ENCODE results near the gene SPEF2.
A peak's percentile ranks its signal among the peaks of the same experiment; 100 is the strongest.

Gene SPEF2

GRCh38 chr5:35785601-35786085 lies 168.0 kb downstream of the SPEF2 start:
- peak; percentile 11 to 14 for DNase-seq

DNA sequence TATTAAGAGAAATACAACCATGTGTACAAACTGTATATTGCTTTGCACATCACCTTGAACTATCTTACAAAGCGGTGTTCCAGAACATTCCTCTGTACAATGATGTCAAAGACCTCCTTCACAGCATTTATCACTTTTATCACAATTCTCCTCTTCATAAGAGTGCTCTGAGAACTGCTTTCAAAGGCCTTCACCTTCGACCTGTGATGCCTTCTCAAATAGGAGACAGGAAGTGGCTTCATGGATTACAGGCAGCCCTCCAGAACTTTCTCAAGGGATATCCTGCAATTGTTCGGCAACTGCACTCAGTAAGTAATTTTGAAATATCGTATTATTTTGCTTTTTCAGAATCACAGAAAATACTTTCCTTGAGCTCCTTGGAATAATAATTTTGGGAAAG lies 171.1 kb downstream of the SPEF2 start:
- no peak for DNase-seq

- DNase-seq, result no peak
These were observed 172.2 kb downstream of the SPEF2 start for GRCh38 chr5:35789732-35790456.

DNA sequence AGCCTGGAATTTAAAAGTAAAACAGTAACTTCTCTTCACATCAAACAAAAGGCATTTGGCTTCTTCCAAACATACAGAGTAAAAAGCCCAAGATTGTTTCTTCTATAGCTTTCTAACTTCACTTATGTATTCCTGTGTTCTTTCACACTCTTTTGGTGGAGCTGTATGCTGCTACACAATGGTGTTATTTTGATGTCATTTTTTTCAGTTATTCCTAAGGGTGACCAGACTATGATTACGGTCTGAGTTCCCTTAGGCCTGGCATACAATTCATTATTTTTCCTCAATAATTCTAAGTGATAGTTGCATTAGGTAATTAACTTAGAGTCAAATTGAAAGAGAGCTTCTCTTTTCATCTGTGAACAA lies 172.8 kb downstream of the SPEF2 start:
- no peak for DNase-seq

DNA sequence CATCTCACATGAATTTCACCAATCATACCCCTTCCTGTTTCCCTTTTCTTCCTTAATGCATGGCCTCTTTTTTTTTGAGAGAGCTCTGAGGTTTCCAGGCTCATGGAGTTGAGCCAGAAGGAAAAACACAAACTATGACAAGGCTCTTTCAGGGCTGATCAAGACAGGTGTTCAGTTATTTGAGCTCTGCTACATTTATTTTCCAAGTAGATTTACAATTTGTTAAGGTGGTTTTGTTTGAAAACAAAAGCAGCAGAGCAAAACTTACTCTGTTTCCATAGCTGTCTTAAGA lies 176.6 kb downstream of the SPEF2 start:
- no peak for DNase-seq

DNA sequence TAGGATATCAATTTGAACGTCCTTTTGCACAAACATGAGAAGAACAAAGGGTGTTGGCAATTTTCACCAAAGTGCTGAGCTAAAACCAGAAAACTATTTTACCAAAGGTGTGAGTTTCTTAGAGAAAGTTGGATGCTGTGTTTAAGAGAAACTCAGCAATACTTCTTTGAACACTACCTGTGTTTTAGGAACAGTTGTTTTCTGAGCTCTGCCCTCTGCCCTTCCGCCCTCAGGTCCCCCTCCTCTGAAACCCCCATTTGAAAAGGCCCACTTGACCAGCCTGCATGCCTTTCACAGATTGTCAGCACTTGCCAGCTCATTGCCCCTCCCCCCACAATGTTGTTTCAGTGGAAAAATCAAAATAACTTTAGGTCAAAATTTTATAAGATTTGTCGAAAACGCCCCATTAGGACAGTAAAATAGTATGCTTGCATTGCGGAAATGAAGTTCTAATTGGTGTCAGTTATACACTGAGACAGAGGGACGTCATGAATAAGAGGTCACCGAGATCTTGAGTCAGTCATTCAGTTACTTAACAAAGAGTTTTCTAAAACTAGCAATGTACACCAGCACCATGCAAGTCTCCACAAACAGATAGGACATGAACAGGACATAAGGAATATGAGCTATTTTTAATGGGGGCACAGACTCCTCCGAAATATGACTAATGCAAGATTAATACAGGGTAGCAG lies 177.2 kb downstream of the SPEF2 start:
- no peak for DNase-seq

DNA sequence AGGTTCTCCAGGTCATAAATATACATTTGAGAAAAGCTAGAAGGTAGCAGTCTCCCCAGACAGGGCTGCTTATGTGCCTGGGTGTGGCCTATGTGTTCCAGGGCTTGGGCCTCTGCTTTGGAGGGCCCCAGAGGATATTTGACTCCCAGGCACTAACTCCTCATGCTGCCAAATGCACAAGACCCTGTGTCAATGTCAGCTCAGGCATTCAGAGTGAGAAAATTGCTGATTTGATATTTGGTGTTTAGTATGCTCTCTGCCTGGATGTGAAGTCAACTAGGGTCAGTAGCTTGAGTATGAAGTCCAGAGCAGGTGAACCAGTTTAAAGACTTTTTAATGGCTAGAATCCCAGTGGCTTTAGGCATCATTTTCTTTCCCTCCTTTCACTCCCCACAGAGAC lies 181.5 kb downstream of the SPEF2 start:
- DNase-seq, result no peak

- DNase-seq, result no peak
These were observed 182.1 kb downstream of the SPEF2 start for GRCh38 chr5:35799753-35800152.

GRCh38 chr5:35803191-35803651 lies 185.6 kb downstream of the SPEF2 start:
- peak; percentile 44 to 61 for DNase-seq

GRCh38 chr5:35804201-35804653 lies 186.6 kb downstream of the SPEF2 start:
- DNase-seq, result no peak

DNA sequence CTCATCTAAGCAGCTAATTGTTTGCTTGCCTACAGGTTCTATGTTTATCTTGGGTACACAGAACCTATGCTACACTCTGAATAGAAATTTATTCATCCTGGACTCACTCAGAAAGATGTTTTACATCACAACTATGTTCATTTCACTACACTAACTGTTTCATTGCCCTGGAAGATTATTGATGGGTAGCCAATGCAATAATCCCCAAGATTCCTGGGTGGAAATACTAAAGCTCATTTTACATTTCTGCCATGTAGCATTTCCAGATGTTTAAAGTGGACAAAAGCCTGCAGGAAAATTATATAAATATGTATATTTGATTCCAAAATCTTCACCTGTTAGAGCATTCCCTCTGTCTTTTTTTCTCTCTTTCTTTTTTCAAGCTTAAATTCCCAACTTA lies 187.2 kb downstream of the SPEF2 start:
- no peak for DNase-seq

- no peak for DNase-seq
These were observed 192.9 kb downstream of the SPEF2 start for GRCh38 chr5:35810601-35811000.

- DNase-seq, result no peak
These were observed 193.6 kb downstream of the SPEF2 start for GRCh38 chr5:35811108-35811741.

DNA sequence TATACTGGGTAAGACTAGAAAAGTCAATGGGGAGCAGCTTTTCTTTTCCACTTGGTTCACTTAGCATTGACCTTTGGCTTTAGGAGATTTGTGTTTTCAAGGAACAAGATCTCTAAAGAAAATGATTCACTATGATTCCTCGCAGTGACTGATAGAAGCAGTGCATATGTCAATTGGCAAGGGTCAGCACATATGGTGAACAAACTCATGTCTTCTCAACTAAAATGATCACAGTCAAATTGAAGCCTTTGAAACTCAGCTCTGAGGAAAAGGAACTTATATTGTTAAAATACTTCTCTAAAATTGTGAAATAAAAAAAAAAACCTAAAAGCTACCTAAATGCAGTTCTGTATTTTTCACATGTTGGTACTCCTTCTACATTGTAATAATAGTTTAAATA lies 195.9 kb downstream of the SPEF2 start:
- no peak for DNase-seq

GRCh38 chr5:35815089-35815936 lies 197.7 kb downstream of the SPEF2 start:
- DNase-seq, result peak; percentile 67 to 69

DNA sequence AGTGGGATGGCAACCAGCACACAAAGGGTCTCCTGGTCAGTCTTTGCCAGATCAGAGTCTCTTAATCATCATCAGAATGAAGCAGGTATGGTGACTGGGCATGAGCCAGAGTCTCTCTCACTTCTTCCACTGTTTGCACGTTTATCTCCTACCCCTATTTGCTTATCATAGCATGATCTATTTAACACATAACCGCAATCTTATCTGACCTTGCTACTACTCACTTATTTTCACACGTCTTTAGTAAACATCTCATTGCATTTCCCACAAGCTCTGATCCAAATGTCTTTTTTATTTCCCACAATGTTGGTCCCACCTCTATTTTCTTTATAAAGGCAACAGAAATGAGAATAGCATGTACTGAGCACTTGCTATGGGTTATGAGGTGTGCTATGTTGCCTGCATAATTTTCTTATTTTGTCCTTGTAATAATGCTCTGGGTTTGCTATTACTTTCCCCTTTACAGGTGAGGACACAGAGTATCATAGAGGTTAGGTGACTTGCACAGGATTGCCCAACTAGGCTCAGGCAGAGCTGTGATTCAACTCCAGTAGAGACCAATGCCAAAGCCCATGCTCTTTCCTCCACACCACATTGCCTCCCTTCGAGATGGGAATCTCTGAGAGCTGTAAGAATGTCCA lies 199.3 kb downstream of the SPEF2 start:
- no peak for DNase-seq

- DNase-seq, result no peak
These were observed 201.4 kb downstream of the SPEF2 start for GRCh38 chr5:35819026-35819425.

DNA sequence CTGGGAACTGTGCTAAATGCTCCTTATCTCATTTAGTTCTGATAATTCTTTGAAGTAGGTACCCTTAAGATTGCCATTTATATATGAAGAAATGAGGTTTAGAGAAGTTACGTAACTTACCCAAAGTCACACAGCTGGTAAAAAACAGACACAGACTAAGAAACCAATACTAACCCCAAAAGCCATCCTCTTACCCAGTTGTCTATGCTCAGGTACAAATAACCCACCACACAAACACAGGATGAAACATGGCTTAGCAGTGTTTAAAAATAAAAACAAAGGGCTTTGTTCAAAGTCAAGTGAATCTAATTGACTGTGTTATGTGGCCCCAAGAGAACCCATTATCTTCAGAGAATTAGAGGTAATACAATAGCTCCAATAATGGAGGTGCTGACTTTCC lies 202.0 kb downstream of the SPEF2 start:
- no peak for DNase-seq

GRCh38 chr5:35820735-35821134 lies 203.1 kb downstream of the SPEF2 start:
- peak; percentile 89 to 92 for DNase-seq

DNA sequence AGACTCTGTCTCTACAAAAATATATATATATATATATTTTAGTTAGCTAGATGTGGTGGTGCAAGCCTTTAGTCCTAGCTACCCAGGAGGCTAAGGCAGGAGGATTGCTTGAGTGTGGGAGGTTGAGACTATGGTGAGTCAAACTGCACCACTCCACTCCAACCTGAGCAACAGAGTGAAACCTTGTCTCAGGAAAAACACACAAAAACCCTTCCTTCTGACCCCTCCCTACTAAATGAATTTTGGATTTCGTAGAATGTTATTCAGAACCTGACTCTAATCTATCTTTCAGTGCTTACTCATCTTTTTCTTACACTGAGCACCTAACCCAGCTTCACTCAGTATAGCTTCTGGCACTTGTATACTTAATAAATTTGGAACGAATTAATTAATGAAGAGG lies 203.8 kb downstream of the SPEF2 start:
- DNase-seq, result no peak

- no peak for DNase-seq
These were observed 204.8 kb downstream of the SPEF2 start for GRCh38 chr5:35822511-35822910.

DNA sequence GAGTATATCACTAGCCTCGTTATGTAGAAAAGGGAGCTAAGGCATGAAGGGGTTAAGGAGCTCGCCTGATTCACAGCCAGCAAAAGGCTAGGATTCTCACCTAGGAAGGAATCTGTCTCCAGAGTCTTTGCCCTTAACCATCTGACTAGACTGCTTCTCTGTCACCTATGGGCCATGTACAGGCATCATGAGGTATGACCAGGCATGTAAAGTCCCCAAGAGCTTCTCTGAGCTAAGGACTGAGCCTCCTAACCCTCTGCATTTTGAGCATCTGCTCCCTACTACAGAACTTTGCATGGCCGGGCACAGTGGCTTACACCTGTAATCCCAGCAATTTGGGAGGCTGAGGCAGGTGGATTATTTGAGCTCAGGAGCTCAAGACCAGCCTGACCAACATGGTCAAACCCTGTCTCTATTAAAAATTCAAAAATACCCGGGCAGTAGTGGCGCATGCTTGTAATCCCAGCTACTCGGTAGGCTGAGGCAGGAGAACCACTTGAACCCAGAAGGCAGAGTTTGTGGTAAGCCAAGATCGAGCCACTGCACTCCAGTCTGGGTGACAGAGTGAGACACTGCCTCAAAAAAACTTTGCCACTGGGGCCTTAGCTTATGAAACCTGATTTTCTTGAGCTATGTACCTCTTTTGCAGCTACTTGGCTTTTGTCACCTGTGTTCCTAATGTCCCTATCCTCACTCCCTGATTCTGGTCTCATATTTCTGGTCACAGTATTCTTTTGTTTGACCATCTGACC lies 205.9 kb downstream of the SPEF2 start:
- no peak for DNase-seq

Data from Kasumi-1 (cell line).